Liver (tissue), 9 donors: ENCODE results near the gene LRRC61. TPM values are rescaled to one million over a fixed set of nuclear protein-coding genes. Genes with fewer than 3 reads are reported as not detected.
A peak's percentile ranks its signal among the peaks of the same experiment; 100 is the strongest.

Source experiments
- DNase-seq: peaks from one replicate; pipeline ENCODE4 v3.0.0-alpha.2; 2017; ENCODE audit warnings: low spot score
- H3K27ac ChIP-seq, 2 donors: one replicate each; pipeline ENCODE4 v1.7.0; 2013; ENCODE audit warnings: inconsistent platforms in 2 of 2, low read length in 2 of 2, control low read depth in 1 of 2, low read depth in 1 of 2, mild to moderate bottlenecking in 1 of 2
- H3K27me3 ChIP-seq, 4 donors: one replicate each; pipeline versions ENCODE4 v1.6.1 to v1.7.0; 2013; ENCODE audit warnings: low read length in 3 of 4, inconsistent platforms in 1 of 4, mild to moderate bottlenecking in 1 of 4, moderate library complexity in 1 of 4; ENCODE audit not compliant: control insufficient read depth in 4 of 4, insufficient read depth in 4 of 4
- H3K36me3 ChIP-seq, 4 donors: one replicate each; pipeline versions ENCODE4 v1.6.1 to v1.7.0; 2013; ENCODE audit warnings: low read length in 3 of 4, mild to moderate bottlenecking in 3 of 4, low read depth in 1 of 4, moderate library complexity in 1 of 4; ENCODE audit not compliant: control insufficient read depth in 4 of 4, insufficient read depth in 3 of 4
- H3K4me1 ChIP-seq, 4 donors: one replicate each; pipeline versions ENCODE4 v1.6.1 to v1.7.0; 2013; ENCODE audit warnings: low read length in 3 of 4, mild to moderate bottlenecking in 3 of 4, moderate library complexity in 1 of 4; ENCODE audit not compliant: control insufficient read depth in 4 of 4, insufficient read depth in 4 of 4
- H3K4me3 ChIP-seq, 3 donors: one replicate each; pipeline versions ENCODE4 v1.6.1 to v1.7.0; 2013; ENCODE audit warnings: low read length in 3 of 3, control low read depth in 1 of 3, low read depth in 1 of 3, mild to moderate bottlenecking in 1 of 3
- H3K9ac ChIP-seq, 2 donors: one replicate each; pipeline ENCODE4 v1.7.0; 2013; ENCODE audit warnings: low read length in 2 of 2, mild to moderate bottlenecking in 2 of 2, moderate library complexity in 2 of 2, control low read depth in 1 of 2, low read depth in 1 of 2
- H3K9me3 ChIP-seq, 4 donors: one replicate each; pipeline versions ENCODE4 v1.6.1 to v1.7.0; 2013; ENCODE audit warnings: low read length in 3 of 4; ENCODE audit not compliant: control insufficient read depth in 4 of 4
- ATF3 ChIP-seq: IDR thresholded peaks from 2 replicates; pipeline ENCODE4 v1.6.1; 2016; ENCODE audit warnings: antibody characterized with exemption
- CTCF ChIP-seq: fragments of 150-350 bp; IDR thresholded peaks from 2 replicates; pipeline ENCODE4 v1.5.1; 2017; ENCODE audit warnings: improper control_type of control experiment, low read depth, low read length; ENCODE audit not compliant: missing input control
- EGR1 ChIP-seq, 2 donors: IDR thresholded peaks; 2 replicates each; pipeline ENCODE4 v1.6.1; 2016 to 2018; ENCODE audit warnings: antibody characterized with exemption in 2 of 2, low read depth in 2 of 2
- GABPA ChIP-seq, 2 donors: IDR thresholded peaks in 1 of 2; conservative IDR thresholded peaks in 1 of 2; 2 replicates each; pipeline ENCODE4 v1.6.1; 2016; ENCODE audit warnings: antibody characterized with exemption in 2 of 2, mild to moderate bottlenecking in 1 of 2, moderate library complexity in 1 of 2
- HNF4A ChIP-seq, 2 donors: conservative IDR thresholded peaks; 2 replicates each; pipeline ENCODE4 v1.6.1; 2016; ENCODE audit warnings: antibody characterized with exemption in 2 of 2, mild to moderate bottlenecking in 2 of 2
- HNF4G ChIP-seq: IDR thresholded peaks from 2 replicates; pipeline ENCODE4 v1.6.1; 2016; ENCODE audit warnings: antibody characterized with exemption
- MAX ChIP-seq: IDR thresholded peaks from 2 replicates; pipeline ENCODE4 v1.6.1; 2016; ENCODE audit warnings: antibody characterized with exemption
- NR2F2 ChIP-seq: IDR thresholded peaks from 2 replicates; pipeline ENCODE4 v1.6.1; 2016; ENCODE audit warnings: antibody characterized with exemption
- RAD21 ChIP-seq, 2 donors: IDR thresholded peaks; 2 replicates each; pipeline ENCODE4 v1.6.1; 2016; ENCODE audit warnings: antibody characterized with exemption in 2 of 2, mild to moderate bottlenecking in 2 of 2
- REST ChIP-seq: IDR thresholded peaks from 2 replicates; pipeline ENCODE4 v1.6.1; 2016; ENCODE audit warnings: antibody characterized with exemption, mild to moderate bottlenecking
- RXRA ChIP-seq, 2 donors: IDR thresholded peaks; 2 replicates each; pipeline ENCODE4 v1.6.1; 2017 to 2018; ENCODE audit warnings: antibody characterized with exemption in 2 of 2, mild to moderate bottlenecking in 1 of 2
- SP1 ChIP-seq: IDR thresholded peaks from 2 replicates; pipeline ENCODE4 v1.6.1; 2018; ENCODE audit warnings: antibody characterized with exemption, mild to moderate bottlenecking
- TAF1 ChIP-seq: conservative IDR thresholded peaks from 2 replicates; pipeline ENCODE4 v1.6.1; 2016; ENCODE audit warnings: antibody characterized with exemption, mild to moderate bottlenecking
- YY1 ChIP-seq: IDR thresholded peaks from 2 replicates; pipeline ENCODE4 v1.6.1; 2016; ENCODE audit warnings: antibody characterized with exemption, mild to moderate bottlenecking
- ZBTB33 ChIP-seq: IDR thresholded peaks from 2 replicates; pipeline ENCODE4 v1.6.1; 2016; ENCODE audit warnings: antibody characterized with exemption
- WGBS: extraction: QIAGEN DNeasy Blood & Tissue Kit; methylation state at CpG from one replicate; pipeline ENCODE4 v1.1.7; 2013; 5-methylcytosine and 5-hydroxymethylcytosine counted together
- polyA plus RNA-seq, 2 donors: library from polyadenylated mRNA; stranded (reverse) in 1 of 2; unstranded in 1 of 2; fragments of 200-250 nt in 1 of 2; fragments of >200 nt in 1 of 2; fragmentation: Nextera tagmentation in 1 of 2; extraction: Ambion mirVana in 1 of 2; gene quantifications; one replicate each; pipeline versions ENCODE4 v1.2.1 to v1.2.3, GENCODE V29; 2013 to 2015
- total RNA-seq, 2 donors: library from RNA; depleted of rRNA; stranded (reverse); fragments of >200 nt; gene quantifications; one replicate each; pipeline ENCODE4 v1.2.3, GENCODE V29; 2014
- donor health status: healthy.
- donor health status: healthy.
- donor health status: healthy.
- donor health status: healthy.
- donor health status: healthy.

Gene LRRC61
- total and polyA plus RNA-seq, 4 donors = 12.0 to 21.0 (median 15.6) TPM

GRCh38 chr7:150384406-150385301 lies 61.5 kb downstream of the LRRC61 start:
- Histone ChIP-seq H3K36me3 (no peaks in the 10 kb centered on the region), H3K9ac (no peak overlapping the region), H3K4me1 (peaks cover 5 to 67% (median 56%) of the 10 kb centered on the region in 4 donors), H3K4me3 (no peak overlapping the region), H3K9me3 (no peaks in the 10 kb centered on the region), H3K27me3 (no peaks in the 10 kb centered on the region), H3K27ac (peak overlapping the region in 1 of 2 donors; percentile 19)
- WGBS = 81% methylated on average over 15 of the region's 15 CpGs
- no peak for DNase-seq
- no peak for TF ChIP-seq GABPA (IDR thresholded peaks at IDR 0.05 in 1 of 2, conservative IDR thresholded peaks at IDR 0.05 in 1 of 2)
- TF ChIP-seq YY1 = no peak
- no peak for TF ChIP-seq HNF4G
- TF ChIP-seq TAF1 = no peak
- no peak for TF ChIP-seq NR2F2
- no peak for TF ChIP-seq RAD21 (IDR thresholded peaks at IDR 0.05)
- TF ChIP-seq ATF3 = no peak
- no peak for TF ChIP-seq HNF4A (conservative IDR thresholded peaks at IDR 0.05)
- TF ChIP-seq ZBTB33 = no peak
- no peak for TF ChIP-seq REST
- no peak for TF ChIP-seq RXRA (IDR thresholded peaks at IDR 0.05)
- TF ChIP-seq SP1 = no peak
- TF ChIP-seq MAX = no peak
- no peak for TF ChIP-seq EGR1 (IDR thresholded peaks at IDR 0.05; ENCODE audit: low read depth in 2 of 2)

GRCh38 chr7:150385302-150385723 lies 62.2 kb downstream of the LRRC61 start:
- no peak for DNase-seq
- Histone ChIP-seq H3K36me3 (no peaks in the 10 kb centered on the region), H3K27ac (peak overlapping the region; percentile 44 to 65), H3K9me3 (no peaks in the 10 kb centered on the region), H3K4me1 (peaks cover 3 to 62% (median 49%) of the 10 kb centered on the region in 4 donors), H3K9ac (no peak overlapping the region), H3K27me3 (no peaks in the 10 kb centered on the region), H3K4me3 (no peak overlapping the region)
- 77% methylated on average over 14 of the region's 14 CpGs for WGBS
- TF ChIP-seq TAF1 = no peak
- TF ChIP-seq RXRA (IDR thresholded peaks at IDR 0.05) = no peak
- no peak for TF ChIP-seq REST
- TF ChIP-seq HNF4A (conservative IDR thresholded peaks at IDR 0.05) = no peak
- TF ChIP-seq GABPA (IDR thresholded peaks at IDR 0.05 in 1 of 2, conservative IDR thresholded peaks at IDR 0.05 in 1 of 2) = no peak
- no peak for TF ChIP-seq NR2F2
- TF ChIP-seq CTCF = no peak
- no peak for TF ChIP-seq SP1
- TF ChIP-seq ZBTB33 = no peak
- no peak for TF ChIP-seq ATF3
